HEK293T (cell line): ENCODE measurements around the gene ARHGAP9.
"Not testable (repeated sequence)": the region's sequence is repeated elsewhere in the genome, so short reads cannot be mapped to it uniquely, and the experiment has no call there.

Experiments
- CTCF ChIA-PET: fragments of 350-600 bp; formaldehyde crosslinking; extraction: SDS; loops from one replicate; lab custom pipeline; 2021; ENCODE audit warnings: antibody characterized with exemption, inconsistent platforms; lab: Yijun Ruan, JAX
- POLR2A ChIA-PET: fragments of 350-600 bp; formaldehyde crosslinking; extraction: SDS; loops from one replicate; lab custom pipeline; 2020; ENCODE audit warnings: antibody characterized with exemption, inconsistent platforms; lab: Yijun Ruan, JAX
- DNase-seq: peaks from one replicate; pipeline ENCODE4 v3.0.0; 2012; ENCODE audit warnings: mixed read lengths; ENCODE audit errors: extremely low spot score
- ARNT ChIP-seq: fragments of 450-650 bp; IDR thresholded peaks from 2 replicates; pipeline ENCODE4 v1.6.1; 2017; ENCODE audit warnings: mild to moderate bottlenecking
- BHLHE40 ChIP-seq: fragments of 450-650 bp; IDR thresholded peaks from 2 replicates; pipeline ENCODE4 v1.6.1; 2016; ENCODE audit warnings: mild to moderate bottlenecking, moderate library complexity, borderline replicate concordance
- CTBP1 ChIP-seq: fragments of 450-650 bp; IDR thresholded peaks from 2 replicates; pipeline ENCODE4 v1.6.1; 2016; ENCODE audit warnings: borderline replicate concordance
- ELF4 ChIP-seq: fragments of 450-650 bp; IDR thresholded peaks from 2 replicates; pipeline ENCODE4 v1.6.1; 2017; ENCODE audit warnings: antibody characterized with exemption
- FOXA1 ChIP-seq: fragments of 450-650 bp; IDR thresholded peaks from 2 replicates; pipeline ENCODE4 v1.6.1; 2016; ENCODE audit warnings: mild to moderate bottlenecking
- FOXK2 ChIP-seq: fragments of 450-650 bp; IDR thresholded peaks from 2 replicates; pipeline ENCODE4 v1.6.1; 2016; ENCODE audit warnings: mild to moderate bottlenecking
- FOXM1 ChIP-seq: fragments of 450-650 bp; IDR thresholded peaks from 2 replicates; pipeline ENCODE4 v1.6.1; 2017; ENCODE audit warnings: mild to moderate bottlenecking, borderline replicate concordance
- HDGF ChIP-seq: fragments of 450-650 bp; IDR thresholded peaks from 2 replicates; pipeline ENCODE4 v1.6.1; 2017; ENCODE audit warnings: antibody characterized with exemption, borderline replicate concordance
- L3MBTL2 ChIP-seq: fragments of 450-650 bp; conservative IDR thresholded peaks from 2 replicates; pipeline ENCODE4 v1.6.1; 2016; ENCODE audit warnings: mild to moderate bottlenecking
- LEF1 ChIP-seq: fragments of 450-650 bp; IDR thresholded peaks from 2 replicates; pipeline ENCODE4 v1.6.1; 2017; ENCODE audit warnings: mild to moderate bottlenecking, borderline replicate concordance
- NFRKB ChIP-seq: fragments of 450-650 bp; IDR thresholded peaks from 2 replicates; pipeline ENCODE4 v1.6.1; 2016; ENCODE audit warnings: mild to moderate bottlenecking, moderate library complexity
- PKNOX1 ChIP-seq: fragments of 450-650 bp; IDR thresholded peaks from 2 replicates; pipeline ENCODE4 v1.6.1; 2016
- SP1 ChIP-seq: fragments of 450-650 bp; IDR thresholded peaks from 2 replicates; pipeline ENCODE4 v1.6.1; 2017
- SUZ12 ChIP-seq: fragments of 450-650 bp; IDR thresholded peaks from 2 replicates; pipeline ENCODE4 v1.6.1; 2016; ENCODE audit warnings: mild to moderate bottlenecking
- TARDBP ChIP-seq: fragments of 450-650 bp; IDR thresholded peaks from 2 replicates; pipeline ENCODE4 v1.6.1; 2016
- ZNF384 ChIP-seq: fragments of 450-650 bp; IDR thresholded peaks from 2 replicates; pipeline ENCODE4 v1.6.1; 2016

The ARHGAP9 gene

DNA sequence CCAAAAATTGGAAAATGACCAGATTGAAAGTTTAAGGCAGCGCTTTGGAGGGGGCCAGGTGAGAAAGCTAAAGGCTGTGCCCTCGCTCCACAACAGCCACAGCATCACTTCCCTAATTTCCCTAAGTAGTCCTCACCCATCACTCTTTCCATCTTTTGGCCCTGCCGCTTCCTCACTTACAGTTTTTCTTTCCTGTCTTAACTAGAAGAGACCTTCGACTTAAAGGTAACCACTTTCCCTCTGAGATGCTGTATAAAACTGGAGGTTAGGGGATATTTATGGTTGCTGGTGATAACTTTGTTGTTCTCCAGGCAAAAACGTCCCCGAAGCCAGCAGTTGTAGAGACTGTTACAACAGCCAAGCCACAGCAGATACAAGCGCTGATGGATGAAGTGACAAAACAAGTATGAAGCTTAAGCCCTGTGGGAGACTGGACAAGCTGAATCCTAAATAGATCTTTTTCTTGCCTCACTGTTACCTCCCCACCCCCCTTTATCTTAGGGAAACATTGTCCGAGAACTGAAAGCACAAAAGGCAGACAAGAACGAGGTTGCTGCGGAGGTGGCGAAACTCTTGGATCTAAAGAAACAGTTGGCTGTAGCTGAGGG, 36.4 kb upstream of the ARHGAP9 start:
- CTCF ChIA-PET, result interaction anchor here (1.0 kb wide), 1 partner anchor 57 kb away, joined by 3 read pairs; no protein-coding TSS in a partner anchor
- DNase-seq, result no peak
- POLR2A ChIA-PET, result interaction anchor here (0.9 to 3.5 kb wide), 2 partner anchors 13 to 56 kb away, joined by 3 to 20 read pairs; no protein-coding TSS in a partner anchor
- no peak for TF ChIP-seq FOXM1
- no peak for TF ChIP-seq SP1
- TF ChIP-seq BHLHE40, result no peak
- TF ChIP-seq L3MBTL2, result no peak
- TF ChIP-seq TARDBP, result no peak
- no peak for TF ChIP-seq ELF4
- no peak for TF ChIP-seq FOXK2
- TF ChIP-seq FOXA1, result no peak
- no peak for TF ChIP-seq SUZ12
- TF ChIP-seq HDGF, result no peak
- TF ChIP-seq ARNT, result no peak

- TF ChIP-seq ZNF384 (no peak), FOXK2 (no peak), HDGF (no peak), NFRKB (no peak), PKNOX1 (no peak), SUZ12 (no peak), LEF1 (no peak), CTBP1 (no peak), L3MBTL2 (no peak), ELF4 (no peak), FOXA1 (no peak), BHLHE40 (no peak), TARDBP (no peak), ARNT (no peak), SP1 (no peak), FOXM1 (no peak)
- DNase-seq, result no peak
- ChIA-PET POLR2A (interaction anchor here (0.9 to 3.5 kb wide), 4 partner anchors 9 to 55 kb away, joined by 3 to 20 read pairs (median 4); no protein-coding TSS in a partner anchor), CTCF (interaction anchor here (1.0 kb wide), 1 partner anchor 57 kb away, joined by 3 read pairs; no protein-coding TSS in a partner anchor)
Observed at GRCh38 chr12:57515408-57515933, 35.8 kb upstream of the ARHGAP9 start.

GRCh38 chr12:57514720-57515407, 35.2 kb upstream of the ARHGAP9 start:
- no peak for TF ChIP-seq ARNT
- no peak for TF ChIP-seq BHLHE40
- no peak for TF ChIP-seq ZNF384
- no peak for TF ChIP-seq SP1
- no peak for TF ChIP-seq NFRKB
- TF ChIP-seq FOXK2, result no peak
- no peak for TF ChIP-seq L3MBTL2
- TF ChIP-seq PKNOX1, result no peak
- no peak for TF ChIP-seq ELF4
- no peak for TF ChIP-seq LEF1
- no peak for TF ChIP-seq SUZ12
- no peak for TF ChIP-seq FOXM1
- no peak for TF ChIP-seq CTBP1
- TF ChIP-seq FOXA1, result no peak
- no peak for TF ChIP-seq TARDBP
- no peak for TF ChIP-seq HDGF

DNA sequence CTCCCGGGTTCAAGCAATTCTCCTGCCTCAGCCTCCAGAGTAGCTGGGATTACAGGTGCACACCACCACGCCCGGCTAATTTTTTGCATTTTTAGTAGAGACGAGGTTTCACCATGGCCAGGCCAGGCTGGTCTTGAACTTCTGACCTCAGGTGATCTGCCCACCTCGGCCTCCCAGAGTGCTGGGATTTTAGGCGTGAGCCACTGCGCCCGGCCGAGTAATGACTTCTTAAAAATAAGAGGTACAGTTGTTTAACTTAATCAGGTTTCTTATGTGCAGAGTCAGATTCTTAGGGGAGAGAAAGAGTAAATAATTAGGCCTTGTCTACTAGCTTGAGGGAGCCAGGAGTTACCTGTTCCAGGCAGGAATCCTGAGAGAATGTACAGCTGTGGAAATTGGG, 34.6 kb upstream of the ARHGAP9 start:
- CTCF ChIA-PET, DNase-seq: not testable (repeated sequence)
- POLR2A ChIA-PET, result interaction anchor here (0.7 to 3.5 kb wide), 4 partner anchors 8 to 1357 kb away, joined by 3 to 20 read pairs (median 4); no protein-coding TSS in a partner anchor

More at GRCh38 chr12:57514720-57515407, 35.2 kb upstream of the ARHGAP9 start:
- ChIA-PET CTCF (interaction anchor here (1.0 kb wide), 1 partner anchor 56 kb away, joined by 3 read pairs; no protein-coding TSS in a partner anchor), POLR2A (interaction anchor here (0.7 to 3.5 kb wide), 5 partner anchors 9 to 1358 kb away, joined by 3 to 20 read pairs (median 3); no protein-coding TSS in a partner anchor)
- DNase-seq, result no peak

DNA sequence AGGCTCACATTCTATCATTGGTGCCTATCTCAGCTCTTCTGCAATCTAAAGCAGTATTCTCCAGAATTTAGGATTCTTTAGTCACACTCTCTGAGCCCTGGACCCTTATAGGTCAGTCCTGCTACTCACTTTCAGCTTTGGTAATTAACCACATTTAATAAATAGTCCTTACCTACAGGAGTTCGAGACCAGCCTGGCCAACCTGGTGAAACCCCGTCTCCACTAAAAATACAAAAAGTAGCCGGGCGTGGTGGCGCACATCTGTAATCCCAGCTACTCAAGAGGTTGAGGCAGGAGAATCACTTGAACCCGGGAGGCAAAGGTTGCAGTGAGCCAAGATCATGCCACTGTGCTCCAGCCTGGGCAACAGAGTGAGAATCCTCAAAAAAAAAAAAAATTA, 34.0 kb upstream of the ARHGAP9 start:
- DNase-seq, POLR2A ChIA-PET, CTCF ChIA-PET: not testable (repeated sequence)

DNA sequence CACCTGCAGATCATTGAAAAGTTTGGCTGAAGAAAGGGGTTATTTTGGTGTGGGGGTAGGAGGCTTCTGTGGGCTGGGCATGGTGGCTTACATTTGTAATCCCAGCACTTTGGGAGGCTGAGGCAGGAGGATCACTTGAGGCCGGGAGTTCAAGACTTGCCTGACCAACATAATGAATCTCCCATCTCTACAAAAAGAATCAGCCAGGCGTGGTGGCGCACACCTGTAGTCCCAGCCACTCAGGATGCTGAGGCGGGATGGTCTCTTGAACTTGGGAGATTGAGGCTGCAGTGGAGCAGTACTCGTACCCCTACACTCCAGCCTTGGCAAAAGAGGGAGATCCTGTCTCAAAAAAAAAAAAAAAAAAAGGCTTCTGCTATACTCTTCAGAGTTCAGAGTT, 33.6 kb upstream of the ARHGAP9 start:
- POLR2A ChIA-PET, result interaction anchor here (1.4 to 2.6 kb wide), 2 partner anchors 7 to 11 kb away, joined by 5 to 12 read pairs; partner anchors contain the start of gene DDIT3
- no peak for DNase-seq
- CTCF ChIA-PET, result no interaction called here
- TF ChIP-seq SP1, result no peak
- no peak for TF ChIP-seq SUZ12
- TF ChIP-seq LEF1, result no peak
- TF ChIP-seq L3MBTL2, result no peak
- TF ChIP-seq HDGF, result no peak
- TF ChIP-seq ELF4, result no peak
- no peak for TF ChIP-seq PKNOX1
- no peak for TF ChIP-seq NFRKB
- no peak for TF ChIP-seq FOXM1
- no peak for TF ChIP-seq ZNF384
- no peak for TF ChIP-seq FOXA1
- no peak for TF ChIP-seq TARDBP
- no peak for TF ChIP-seq BHLHE40
- no peak for TF ChIP-seq ARNT
- TF ChIP-seq FOXK2, result no peak
- TF ChIP-seq CTBP1, result no peak
